Stimulated activated CD4-positive, alpha-beta T cell treated with anti-CD3 and anti-CD28 coated beads, Interleukin-2, amount 100 ng/mL, for 48 hours (primary cell): ENCODE results near the gene RIPK1.
A peak's percentile ranks its signal among the peaks of the same experiment; 100 is the strongest.
"Not testable (repeated sequence)": the region's sequence is repeated elsewhere in the genome, so short reads cannot be mapped to it uniquely, and the experiment has no call there.

ENCODE experiments used
- DNase-seq, 2 donors: peaks; one replicate each; pipeline ENCODE4 v3.0.0-alpha.2; 2020

The RIPK1 gene

DNA sequence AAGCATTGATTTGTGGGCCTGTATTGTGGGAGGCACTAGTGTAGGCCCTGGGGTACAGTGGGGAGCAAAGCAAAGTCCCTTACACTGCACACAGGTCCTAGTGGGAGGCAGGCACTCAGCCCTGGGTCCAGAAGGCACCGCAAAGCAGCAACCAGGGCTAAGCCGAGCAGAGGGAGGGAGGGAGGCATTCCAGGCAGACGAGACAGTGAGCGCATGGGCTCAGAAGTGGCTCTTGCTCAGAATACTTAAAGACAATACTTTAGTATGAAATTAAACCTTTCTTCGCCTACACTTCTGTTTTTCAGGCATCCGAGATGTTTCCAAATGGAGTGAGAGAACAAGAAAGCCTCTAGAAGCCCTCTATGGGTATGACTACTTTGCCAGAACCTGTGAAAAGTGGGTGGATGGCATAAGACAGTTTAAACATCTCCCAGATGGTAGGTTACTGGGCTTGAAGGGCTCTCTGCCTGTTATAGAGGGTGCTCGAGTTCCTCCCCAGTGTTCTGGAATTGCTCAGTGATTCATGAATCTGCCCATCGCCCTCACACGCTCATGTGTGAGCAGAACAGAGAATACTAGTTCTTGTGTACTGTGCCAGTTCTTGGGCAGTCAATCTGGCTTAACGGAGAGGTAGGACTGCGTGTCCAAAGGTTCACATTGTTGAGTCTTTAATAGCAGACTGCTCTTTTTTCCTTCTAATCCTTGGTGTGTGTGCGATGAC lies 68.9 kb downstream of the RIPK1 start:
- DNase-seq: no peak

DNA sequence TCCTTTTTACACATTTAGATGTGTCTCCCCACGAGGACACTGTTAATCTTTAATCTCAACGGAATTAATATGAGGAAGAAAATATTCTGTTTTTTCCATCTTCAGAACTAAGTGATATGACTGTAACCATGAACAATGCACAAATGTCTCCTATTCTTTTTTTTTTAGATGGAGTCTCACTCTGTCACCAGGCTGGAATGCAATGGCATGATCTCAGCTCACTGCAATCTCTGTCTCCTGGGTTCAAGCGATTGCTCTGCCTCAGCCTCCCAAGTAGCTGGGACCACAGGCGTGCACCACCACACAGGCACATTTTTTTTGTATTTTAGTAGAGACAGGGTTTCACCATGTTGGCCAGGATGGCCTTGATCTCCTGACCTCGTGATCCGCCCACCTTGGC lies 69.6 kb downstream of the RIPK1 start:
- not testable (repeated sequence) for DNase-seq

DNA sequence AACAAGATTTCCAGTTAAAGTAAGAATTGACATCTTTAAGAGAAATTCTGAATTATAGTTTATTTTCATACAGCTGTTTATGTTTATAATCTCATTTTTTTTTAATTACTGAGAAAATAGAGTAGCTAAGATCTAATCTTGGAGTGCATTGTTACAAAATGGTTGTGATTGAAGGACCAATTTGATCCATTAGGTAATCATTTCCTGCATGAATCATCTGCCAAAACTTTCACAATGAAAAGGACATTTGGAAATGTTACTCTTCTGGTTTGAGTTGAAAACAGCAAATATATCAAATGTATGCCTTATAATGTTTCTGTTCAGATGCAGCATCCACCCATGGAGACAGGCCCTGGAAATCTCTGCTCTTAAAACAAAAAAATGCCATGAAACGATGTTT lies 70.0 kb downstream of the RIPK1 start:
- no peak for DNase-seq

DNA sequence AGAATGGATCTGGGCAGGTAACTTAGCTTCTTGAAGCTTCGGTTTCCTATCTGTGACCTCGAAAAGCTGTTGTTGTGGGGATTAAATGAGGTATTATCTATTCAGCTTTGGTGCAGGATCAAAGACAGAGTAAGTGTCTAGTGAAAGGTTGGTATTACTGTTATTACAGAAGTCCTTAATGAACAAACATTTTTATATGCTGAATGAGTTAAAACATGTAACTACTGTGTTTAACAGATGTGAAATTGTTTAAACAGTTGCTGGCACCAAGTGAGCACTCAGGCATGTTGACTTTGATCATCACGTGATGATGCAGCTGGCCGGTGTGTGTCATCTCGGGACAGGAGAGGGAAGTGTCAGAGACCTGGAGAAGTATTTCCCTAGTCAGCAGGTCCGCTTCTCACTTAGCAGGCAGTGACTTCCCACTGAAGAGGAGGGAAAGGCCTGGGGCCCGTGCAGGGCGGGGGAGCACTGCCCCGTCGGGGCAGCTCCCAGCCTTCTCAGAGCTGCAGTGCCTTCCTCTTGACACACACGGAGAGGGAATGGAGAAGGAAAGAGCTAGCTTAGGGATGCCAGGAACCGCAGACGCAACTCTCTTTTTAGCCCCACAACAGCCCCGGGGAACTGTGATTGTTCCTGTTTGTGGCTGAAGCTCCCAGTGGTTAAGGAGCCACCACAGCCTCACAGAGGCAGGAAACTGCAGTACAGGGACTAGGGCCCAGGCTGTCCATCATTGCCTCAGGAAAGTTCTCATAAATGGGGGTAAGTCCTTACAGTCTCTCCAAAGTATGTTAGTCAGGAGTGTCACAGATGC lies 71.0 kb downstream of the RIPK1 start:
- no peak for DNase-seq

DNA sequence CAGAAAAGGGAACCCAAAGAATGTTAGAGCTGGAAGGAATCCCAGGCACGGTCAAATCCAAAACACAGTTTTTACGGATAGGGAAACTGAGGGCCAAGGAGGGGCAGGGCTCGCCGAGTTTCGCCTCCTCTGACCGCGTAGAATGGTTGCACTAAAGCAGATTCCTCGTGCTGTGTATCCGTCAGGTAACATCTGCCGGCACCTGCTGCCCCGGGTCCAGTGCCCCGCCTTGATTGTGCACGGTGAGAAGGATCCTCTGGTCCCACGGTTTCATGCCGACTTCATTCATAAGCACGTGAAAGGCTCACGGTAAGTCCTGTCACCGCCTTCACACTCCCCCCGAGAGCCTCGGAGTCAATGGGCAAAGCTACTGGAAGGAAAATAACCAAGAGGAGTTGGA lies 71.9 kb downstream of the RIPK1 start:
- no peak for DNase-seq

DNA sequence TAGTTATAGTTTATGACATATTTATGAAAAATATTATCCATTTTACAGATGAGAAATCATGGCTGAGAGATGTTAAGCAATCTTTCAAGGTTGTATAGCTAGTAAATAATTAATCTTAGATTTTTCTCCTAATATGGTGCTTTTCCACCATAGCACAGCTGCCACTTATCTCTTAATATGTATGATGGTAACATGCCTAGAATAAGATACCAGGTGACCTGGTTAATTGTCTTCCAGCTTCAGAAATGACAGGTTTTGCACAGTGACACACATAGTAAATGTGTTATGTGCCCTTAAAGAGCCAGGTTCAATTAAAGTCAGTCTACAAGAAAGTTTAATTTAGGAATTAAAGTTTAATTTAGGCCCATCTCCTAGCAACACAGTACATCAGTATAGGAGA lies 74.2 kb downstream of the RIPK1 start:
- no peak for DNase-seq

DNA sequence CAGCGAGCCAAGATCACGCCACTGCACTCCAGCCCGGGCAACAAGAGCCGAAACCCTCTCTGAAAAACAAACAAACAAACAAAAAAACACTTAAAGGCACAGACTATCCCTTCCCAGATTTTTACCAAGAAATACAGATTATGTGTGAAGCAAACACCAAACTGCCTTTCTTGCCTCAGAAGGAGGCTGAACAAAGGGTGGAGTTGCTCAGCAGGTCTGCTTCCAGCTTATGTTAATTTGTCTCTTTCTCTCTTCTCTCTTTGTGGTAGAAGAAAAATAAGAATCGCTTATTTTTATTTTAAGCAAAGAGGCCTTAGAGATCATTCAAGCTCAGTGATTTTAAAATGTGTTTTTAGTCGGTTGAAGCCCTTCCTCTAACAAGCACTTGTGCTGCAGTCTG lies 74.9 kb downstream of the RIPK1 start:
- no peak for DNase-seq

DNA sequence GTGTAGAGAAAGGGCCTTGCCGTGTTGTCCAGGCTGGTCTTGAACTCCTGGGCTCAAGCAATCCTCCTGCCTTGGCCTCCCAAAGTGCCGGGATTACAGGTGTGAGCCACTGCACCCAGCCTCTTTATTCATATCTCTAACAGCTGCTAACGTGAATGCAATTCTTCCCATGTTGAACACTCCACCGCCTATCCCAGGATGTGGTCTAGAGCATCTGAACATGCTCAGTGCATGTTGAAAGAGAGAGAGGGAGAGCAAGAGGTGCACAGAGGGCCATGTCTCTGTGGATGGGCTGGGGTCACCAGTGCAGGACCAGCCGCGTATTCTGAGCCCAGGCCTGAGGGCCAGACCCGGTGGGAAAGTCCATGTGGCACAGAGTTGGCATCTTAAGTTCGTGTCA lies 76.3 kb downstream of the RIPK1 start:
- DNase-seq: no peak

DNA sequence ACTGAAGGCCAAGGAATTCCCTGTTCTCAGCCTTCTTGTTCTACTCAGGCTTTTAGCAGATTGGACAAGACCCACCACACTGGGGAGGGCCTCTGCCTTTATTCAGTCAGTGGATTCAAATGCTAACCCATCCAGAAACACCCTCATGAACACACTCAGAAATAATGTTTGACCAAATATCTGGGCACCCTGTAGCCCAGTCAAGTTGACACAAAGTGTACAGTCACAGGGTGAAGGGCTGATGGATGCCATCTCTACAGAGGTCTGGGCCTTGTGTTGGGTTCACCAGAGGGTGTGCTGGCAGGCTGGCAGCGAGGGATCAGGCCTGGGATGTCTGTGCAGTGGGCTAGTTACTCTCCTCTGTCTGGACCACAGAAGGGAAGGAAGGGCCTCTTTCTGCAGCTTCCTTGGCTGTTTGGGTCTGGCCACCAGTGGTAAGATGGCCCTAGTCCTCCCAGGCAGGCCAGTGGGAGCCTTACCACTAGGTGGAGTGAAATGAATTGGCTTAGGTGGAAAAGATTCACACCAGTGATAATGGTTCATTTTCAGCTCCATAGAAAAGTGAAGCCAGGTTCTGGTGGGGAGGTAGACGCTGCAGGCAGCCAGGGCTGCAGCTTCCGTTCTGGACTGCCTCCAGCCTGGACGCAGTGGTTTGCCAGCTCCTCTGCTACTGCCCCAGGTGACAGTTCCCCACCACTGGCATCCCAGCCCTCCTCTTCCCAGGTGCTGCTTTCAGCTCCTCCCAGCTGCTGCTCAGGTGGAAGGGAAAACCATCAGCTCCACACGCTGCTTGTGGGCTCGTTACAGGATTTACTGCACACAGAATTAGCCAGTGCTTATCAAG lies 79.8 kb downstream of the RIPK1 start:
- DNase-seq: no peak

DNA sequence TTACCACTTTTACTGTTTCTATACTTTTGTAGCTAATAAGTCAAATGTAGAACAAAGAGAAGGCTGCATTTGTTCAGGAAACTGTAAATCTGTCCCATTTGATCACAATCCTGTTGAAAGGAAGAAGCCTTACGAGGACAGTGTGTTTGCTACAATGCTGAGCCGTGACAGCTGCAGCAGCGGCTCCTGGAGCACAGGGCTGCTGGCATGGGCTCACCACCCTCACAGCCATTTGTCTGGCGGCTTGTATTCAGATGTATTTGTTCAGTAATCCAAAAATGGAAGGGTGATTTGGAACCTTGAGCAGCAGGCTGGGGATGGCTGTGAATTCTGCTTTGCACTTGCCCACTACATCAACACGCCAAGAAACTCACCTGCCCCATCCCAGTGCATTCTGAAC lies 83.4 kb downstream of the RIPK1 start:
- no peak for DNase-seq

DNA sequence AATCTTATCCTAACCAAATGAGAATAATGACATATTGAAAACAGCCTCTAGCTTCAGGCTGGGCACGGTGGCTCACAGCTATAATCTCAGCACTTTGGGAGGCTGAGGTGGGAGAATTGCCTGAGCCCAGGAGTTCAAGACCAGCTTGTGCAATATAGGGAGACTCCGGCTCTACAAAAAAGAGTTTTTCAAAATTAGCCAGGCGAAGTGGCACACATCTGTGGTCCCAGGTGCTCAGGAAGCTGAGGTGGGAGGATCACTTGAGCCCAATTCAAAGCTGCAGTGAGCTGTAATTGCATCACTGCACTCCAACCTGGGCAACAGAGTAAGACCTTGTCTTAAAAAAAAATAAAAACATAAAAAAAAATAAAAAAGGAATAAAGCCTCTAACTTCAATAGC lies 84.4 kb downstream of the RIPK1 start:
- DNase-seq: no peak

DNA sequence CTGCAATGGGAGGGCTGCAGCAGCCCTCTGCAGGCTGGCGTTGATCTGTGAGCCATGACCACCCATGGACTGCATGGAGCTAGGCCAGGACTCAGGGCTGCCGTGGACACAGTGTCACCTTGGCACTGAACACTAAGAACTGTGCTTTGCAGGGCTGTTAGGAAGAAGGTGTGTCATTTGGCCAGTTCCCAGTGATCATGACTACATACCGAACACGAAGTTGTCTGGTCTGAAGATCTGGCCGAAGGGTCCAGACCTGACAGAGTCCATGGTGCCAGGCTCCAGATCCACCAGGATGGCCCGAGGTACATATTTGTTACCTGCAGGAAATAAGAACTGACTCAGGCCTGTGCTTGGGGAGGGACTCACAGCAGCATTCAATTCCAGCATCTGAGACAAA lies 87.1 kb downstream of the RIPK1 start:
- DNase-seq: not testable (repeated sequence)

DNA sequence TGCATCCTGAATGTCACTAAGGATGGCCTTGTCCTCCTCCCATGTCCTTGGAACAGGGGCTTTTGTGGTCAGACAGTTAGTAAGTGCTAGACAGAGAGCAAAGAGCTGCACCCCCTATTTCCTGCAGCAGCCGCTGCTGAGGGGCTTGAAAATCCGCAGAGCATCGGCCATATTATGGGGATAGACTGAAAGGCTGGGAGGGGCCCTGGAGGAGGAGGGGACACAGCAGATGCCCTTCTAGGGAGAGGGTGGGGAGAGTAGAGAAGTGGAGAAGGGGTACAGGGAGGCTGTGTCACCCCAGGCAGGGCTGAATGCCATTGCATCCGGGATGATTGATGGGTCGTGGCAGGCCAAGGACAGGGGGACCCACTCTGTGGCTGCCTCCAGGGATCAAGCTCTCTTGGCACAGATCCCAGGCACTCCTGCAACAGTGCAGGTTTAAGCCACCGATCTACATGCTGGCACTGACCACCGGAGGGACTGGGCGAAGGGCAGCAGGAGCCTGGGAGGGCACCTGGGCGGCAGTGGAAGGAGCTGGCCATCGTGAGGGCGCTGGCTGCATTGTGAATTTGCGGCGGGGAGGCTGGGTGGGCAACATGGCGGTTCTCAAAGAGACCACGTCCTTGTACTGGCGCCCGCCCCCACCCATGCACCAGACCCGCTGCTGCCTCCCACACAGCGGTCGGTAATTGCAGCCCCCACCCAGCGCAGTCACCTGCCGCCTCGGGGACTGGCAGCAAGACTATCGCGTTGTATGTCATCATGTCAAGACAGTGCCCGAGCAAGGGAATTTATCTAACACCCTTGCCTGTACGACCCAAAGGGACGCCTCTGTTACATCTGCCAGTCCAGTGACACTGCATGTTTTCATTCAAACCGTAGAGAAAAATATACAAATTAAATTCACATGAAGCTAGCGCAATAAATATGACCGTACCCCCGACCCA lies 88.2 kb downstream of the RIPK1 start:
- not testable (repeated sequence) for DNase-seq

DNA sequence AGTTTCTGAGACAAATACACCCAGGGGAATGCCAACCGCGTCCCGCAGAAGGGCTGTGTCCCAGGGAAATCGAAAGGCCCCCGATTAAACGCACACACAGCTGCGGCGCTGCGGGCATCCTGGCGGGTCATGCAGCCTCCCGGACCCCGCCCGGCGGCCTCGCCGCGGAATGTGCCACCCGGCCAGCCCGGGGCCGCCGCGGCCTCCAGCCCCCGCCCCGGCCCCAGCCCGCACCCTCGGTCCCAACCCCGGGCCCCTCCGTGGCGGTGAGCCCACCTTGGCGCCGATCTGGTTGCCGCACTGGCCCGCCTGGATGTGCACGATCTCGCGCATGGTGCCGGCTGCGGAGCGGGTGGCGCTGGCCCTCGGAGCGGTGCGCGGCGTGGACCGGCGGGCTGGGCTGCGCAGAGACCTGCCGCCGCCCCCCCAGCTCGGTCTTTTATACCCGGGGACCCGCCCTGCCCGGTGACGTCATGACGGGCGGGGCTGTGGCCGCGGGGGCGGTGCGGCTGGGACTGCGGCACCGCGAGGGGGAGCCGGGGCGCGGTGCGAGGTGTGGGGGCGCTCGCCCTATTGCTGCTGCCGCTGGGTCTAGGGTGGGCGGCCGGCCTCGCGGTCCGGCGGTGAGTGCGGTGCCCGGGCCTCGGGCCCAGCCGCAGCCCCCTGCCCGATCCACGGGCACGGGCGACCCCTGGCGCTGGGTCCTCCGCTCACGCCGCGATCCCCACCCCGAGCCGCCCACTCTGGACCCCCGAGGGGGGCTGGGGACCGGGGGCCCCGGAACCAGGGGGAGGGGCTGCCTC lies 89.0 kb downstream of the RIPK1 start, which contains the start of gene TUBB2A:
Gene TUBB2A (minus strand): TSS at position 414 of the 803 bp plus-strand sequence. CDS start 81 bp downstream, at position 333.
- peak; percentile 76 to 81 for DNase-seq

DNA sequence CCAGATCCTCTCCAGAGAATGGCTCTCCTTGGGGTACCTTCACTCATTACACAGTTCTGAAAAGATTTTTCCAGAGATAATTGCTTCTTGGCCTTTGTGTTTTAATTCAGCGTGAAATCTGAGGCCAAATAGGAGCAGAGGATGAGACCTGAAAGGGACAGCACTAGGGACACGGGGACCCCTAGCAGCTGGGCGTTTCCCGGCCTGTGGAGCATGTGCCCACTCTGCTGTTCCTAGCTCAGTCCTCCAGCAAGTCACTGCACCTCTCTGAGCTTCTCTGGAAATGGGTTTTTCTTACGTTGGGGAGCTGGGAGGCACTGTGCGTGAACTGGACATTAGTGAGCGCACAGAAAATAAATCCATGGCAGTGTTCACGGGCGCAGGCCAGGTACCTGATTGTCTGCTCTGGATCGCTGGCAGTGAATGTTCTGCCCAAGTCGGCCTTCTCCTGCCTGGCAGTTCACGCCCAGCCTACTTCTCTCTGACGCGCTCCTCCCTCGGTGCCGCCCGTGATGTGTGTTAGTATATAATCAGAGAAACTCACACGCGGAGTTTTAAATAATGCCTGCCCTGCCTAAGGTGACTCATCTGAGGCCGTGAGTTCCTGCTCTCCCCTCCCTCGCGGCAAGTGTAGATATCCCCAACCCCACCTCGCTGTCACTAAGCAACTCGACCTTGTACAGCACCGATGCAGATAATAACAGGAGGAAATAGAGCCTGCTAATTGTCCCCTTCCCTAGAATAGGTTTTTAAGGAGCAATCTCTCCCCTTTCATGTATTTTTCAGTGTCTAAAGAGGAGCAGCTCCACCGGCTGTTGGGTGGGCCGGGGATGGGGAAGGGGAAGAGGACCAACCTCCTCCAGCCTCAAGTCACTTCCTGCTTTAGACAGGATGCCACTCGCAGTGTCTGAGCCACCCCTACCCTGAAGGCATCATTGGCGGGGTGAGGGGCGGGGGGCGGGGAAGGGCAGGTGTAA lies 91.8 kb downstream of the RIPK1 start:
- DNase-seq: no peak

DNA sequence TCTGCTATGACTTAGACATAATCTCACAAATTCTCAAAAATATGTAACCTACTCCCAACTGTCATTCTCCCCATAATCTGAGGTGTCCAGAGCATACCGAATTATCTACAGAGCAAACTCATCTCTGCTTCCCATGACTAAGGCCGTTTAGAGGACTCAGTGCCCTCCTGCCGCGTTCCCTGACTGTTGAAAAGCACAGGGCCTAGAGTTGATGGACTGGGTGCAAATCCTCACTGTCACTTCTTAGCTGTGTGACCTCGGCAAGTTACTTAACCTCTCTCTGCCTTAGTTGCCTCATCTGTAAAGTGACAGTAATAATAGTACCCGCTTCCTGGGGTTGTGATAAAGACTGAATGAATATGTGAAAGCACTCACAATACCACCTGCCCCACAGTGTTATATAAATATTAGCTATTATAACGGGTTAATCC lies 93.8 kb downstream of the RIPK1 start:
- DNase-seq: no peak

DNA sequence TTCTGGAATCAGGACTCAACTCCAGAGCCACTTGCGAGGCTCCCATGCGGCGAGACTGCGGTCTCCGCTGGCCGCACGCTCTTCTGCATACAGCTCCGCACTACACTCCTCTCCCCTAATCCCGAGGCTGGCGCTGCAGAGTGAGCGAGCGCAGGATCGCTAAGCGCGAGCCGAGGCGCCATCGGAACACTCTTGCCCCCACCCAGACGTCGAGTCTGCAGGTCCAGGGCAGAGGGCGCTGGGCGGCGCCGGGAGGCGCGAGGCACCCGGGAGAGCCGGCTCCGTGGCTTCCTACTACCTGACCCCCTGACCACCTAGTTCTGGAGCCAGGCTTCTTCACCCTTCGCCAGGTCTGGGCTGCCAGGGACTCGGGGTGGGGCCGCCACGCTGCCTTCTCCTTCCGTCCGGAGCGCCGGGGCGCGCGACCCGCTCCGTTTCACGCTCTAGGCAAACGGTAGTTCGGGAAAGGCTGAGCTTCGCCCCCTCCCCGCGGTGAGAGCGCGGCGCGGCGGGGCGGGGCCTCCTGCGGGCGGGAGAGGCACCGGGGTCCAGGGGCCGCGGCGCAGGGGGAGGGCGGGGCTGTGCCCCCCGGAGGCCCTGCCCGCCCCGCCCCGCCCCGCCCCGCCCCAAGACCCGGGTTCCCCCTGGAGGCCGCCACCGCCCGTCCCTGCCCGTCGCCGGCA lies 94.4 kb downstream of the RIPK1 start:
- DNase-seq: peak; percentile 24 to 38

DNA sequence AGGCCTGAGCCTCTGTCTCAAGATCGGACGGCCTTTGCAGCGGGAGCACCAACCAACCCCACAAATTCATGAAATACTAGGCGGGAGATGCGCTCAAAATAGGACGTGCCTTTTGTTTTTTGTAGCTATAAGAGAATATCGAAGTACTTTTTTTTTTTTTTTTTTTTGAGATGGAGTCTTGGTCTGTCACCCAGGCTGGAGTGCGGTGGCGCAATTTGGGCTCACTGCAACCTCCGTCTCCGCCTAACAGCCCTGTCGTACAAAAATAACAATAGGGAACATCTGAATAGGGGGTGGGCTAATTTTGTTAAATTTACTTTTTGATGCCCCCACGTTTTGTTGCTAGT lies 94.9 kb downstream of the RIPK1 start:
- DNase-seq: peak in 1 of 2 donors; percentile 12

DNA sequence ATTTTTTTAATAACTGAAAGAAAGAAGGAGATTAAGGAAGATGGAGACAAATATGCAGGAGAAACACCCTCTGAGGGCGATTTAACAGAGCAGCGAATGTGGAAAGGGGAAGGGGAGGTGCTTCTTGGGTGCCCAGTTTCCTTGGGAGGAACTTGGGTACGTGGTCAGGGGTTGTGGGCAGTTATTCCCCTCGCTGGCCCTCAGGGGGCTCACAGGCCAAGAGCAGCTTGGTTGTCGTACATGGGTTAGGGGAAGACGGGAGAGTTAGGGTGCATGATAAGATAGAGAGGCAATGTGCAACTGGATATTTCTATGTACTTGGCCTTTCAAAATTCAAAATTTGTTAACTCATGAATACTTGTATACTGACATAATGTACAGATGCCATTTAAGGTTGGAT lies 96.1 kb downstream of the RIPK1 start:
- DNase-seq: no peak
